Mesothelial cell of epicardium (in vitro differentiated cells): ENCODE data around the gene DARS1. TPM values are rescaled to one million over a fixed set of nuclear protein-coding genes. Genes with fewer than 3 reads are reported as not detected.

ENCODE experiments used
- DNase-seq, 2 experiments: peaks; one replicate each; pipeline ENCODE4 v3.0.0; 2021; ENCODE audit warnings: low spot score in 2 of 2; ENCODE audit not compliant: unreplicated experiment in 2 of 2
- H3K27ac Mint-ChIP-seq: 2 replicates; pipeline ENCODE4 v1.8.0; 2021; ENCODE audit warnings: mixed read lengths
- H3K27me3 Mint-ChIP-seq: 2 replicates; pipeline ENCODE4 v1.8.0; 2021; ENCODE audit warnings: low read depth, mixed read lengths
- H3K36me3 Mint-ChIP-seq: 2 replicates; pipeline ENCODE4 v1.8.0; 2021; ENCODE audit warnings: mixed read lengths
- H3K4me1 Mint-ChIP-seq: 2 replicates; pipeline ENCODE4 v1.8.0; 2021; ENCODE audit warnings: mixed read lengths
- H3K4me3 Mint-ChIP-seq: 2 replicates; pipeline ENCODE4 v1.8.0; 2021; ENCODE audit warnings: mild to moderate bottlenecking, moderate library complexity, mixed read lengths
- H3K9me3 Mint-ChIP-seq: 2 replicates; pipeline ENCODE4 v1.8.0; 2021; ENCODE audit warnings: mixed read lengths
- CTCF ChIP-seq: fragments of 200-600 bp; sonication (generic); IDR thresholded peaks from one replicate; pipeline ENCODE4 v1.5.0; 2021; ENCODE audit warnings: antibody characterized with exemption; ENCODE audit not compliant: unreplicated experiment
- total RNA-seq: library from RNA; stranded (reverse); gene quantifications from 3 replicates; pipeline ENCODE4 v1.2.1, GENCODE V29; 2021

DARS1 gene
- total RNA-seq, 1 donor from 2014 or later = 82.6 TPM

GRCh38 chr2:136010126-136010525, 24.7 kb upstream of the DARS1 start:
- Mint-ChIP-seq H3K27me3 (no peaks in the 10 kb centered on the region), H3K4me3 (no peak overlapping the region), H3K4me1 (peaks cover 17% of the 10 kb centered on the region), H3K27ac (no peak overlapping the region), H3K36me3 (no peaks in the 10 kb centered on the region), H3K9me3 (no peaks in the 10 kb centered on the region)
- no peak for TF ChIP-seq CTCF
- DNase-seq = no peak

DNA sequence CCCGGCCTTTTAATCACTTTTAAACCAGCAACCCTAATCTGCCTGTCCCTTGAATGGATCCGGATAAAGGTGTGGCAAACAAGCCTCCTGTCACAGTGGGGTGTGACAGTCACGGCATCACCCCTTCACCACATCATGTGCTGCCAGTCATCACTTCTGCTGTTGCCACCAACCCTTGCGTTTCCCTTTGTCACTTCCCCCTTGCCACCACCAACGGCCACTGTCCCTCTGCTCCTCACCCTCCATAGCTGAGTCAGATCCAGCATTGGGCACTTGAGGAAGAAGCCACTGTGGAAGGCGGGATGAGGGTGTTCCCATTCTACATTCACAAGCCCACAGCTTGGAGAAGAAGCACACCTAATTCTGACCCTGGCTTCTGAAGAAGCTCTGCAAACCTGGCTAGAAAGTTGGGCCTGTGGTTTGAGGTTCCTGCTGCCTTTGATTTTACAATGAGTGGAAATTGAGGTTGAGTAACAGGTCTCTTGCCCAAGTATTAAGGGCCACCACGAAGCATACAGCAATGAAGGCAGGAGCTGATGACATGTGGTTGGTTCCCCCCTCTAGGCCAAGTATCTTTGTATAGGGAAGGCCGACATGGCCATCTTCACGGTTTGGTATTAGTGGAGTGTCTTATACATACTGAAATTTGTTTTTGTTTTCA, 22.9 kb upstream of the DARS1 start:
- H3K9me3 Mint-ChIP-seq = no peaks in the 10 kb centered on the region
- no peak overlapping the region for H3K4me3 Mint-ChIP-seq
- DNase-seq = no peak
- H3K27ac Mint-ChIP-seq = no peak overlapping the region
- peaks cover 17% of the 10 kb centered on the region for H3K4me1 Mint-ChIP-seq
- H3K27me3 Mint-ChIP-seq = no peaks in the 10 kb centered on the region
- H3K36me3 Mint-ChIP-seq = peaks cover 3% of the 10 kb centered on the region
- no peak for TF ChIP-seq CTCF

DNA sequence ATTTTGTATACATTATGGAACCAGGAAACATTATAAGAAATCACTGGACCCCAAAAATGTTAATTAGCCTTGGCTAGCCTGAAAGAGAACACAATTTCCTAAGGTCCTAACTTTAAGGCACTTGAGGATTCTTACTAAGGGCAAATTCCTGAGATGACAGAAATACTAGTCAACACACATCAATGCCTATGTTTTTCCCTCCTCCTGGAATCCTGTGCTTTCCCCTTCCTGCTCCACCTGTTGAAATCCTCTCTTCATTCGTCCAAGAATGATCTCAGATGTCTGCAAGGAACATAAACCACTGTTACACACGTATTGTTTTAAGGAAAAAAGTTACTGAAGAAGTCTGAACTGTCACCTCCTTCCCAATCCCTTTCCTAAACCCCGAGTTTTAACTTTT, 21.2 kb upstream of the DARS1 start:
- H3K4me1 Mint-ChIP-seq = peaks cover 17% of the 10 kb centered on the region
- peak overlapping the region; percentile 60 for H3K27ac Mint-ChIP-seq
- no peak for DNase-seq
- peaks cover 3% of the 10 kb centered on the region for H3K36me3 Mint-ChIP-seq
- no peak for TF ChIP-seq CTCF
- H3K4me3 Mint-ChIP-seq = no peak overlapping the region
- H3K9me3 Mint-ChIP-seq = no peaks in the 10 kb centered on the region
- no peaks in the 10 kb centered on the region for H3K27me3 Mint-ChIP-seq

GRCh38 chr2:136005462-136006196, 20.2 kb upstream of the DARS1 start:
- no peak for TF ChIP-seq CTCF
- H3K4me3 Mint-ChIP-seq = no peak overlapping the region
- no peaks in the 10 kb centered on the region for H3K9me3 Mint-ChIP-seq
- H3K27me3 Mint-ChIP-seq = no peaks in the 10 kb centered on the region
- peaks cover 17% of the 10 kb centered on the region for H3K4me1 Mint-ChIP-seq
- no peak overlapping the region for H3K27ac Mint-ChIP-seq
- no peak for DNase-seq
- peaks cover 3% of the 10 kb centered on the region for H3K36me3 Mint-ChIP-seq

DNA sequence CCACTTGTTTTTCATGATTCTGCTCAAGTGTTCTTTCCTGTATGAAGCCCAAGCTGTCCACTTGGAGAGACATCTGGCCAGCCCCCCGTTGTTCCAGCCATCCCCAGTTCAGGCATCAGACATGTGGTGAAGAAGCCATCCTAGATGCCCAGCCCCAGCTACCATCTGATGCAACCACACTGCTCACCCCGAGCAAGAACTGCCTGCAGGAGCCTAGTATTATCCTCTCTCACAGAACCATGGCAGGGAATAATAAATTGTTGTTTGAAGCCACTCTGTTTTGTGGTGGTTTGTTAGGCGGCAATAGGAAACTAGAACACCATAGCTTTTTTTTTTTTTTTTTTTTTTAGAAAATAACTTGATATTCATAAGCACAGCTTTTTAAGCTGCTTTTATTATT, 19.5 kb upstream of the DARS1 start:
- Mint-ChIP-seq H3K4me1 (peaks cover 17% of the 10 kb centered on the region), H3K36me3 (peaks cover 3% of the 10 kb centered on the region), H3K9me3 (no peaks in the 10 kb centered on the region), H3K4me3 (no peak overlapping the region), H3K27ac (no peak overlapping the region), H3K27me3 (no peaks in the 10 kb centered on the region)
- TF ChIP-seq CTCF = no peak
- no peak for DNase-seq
